Skin epidermis (tissue), 12 donors: ENCODE data around the gene HAP1.
"Not testable (repeated sequence)": the region's sequence is repeated elsewhere in the genome, so short reads cannot be mapped to it uniquely, and the experiment has no call there.

Experiments used
- H3K27ac ChIP-seq, 21 experiments: fragments of 200-600 bp; sonication (generic) in 11 of 21; one replicate each; pipeline ENCODE4 v1.5.0; 2020; ENCODE audit warnings: mild to moderate bottlenecking in 3 of 21, inconsistent platforms in 2 of 21, moderate library complexity in 2 of 21
- H3K4me3 ChIP-seq, 7 experiments: fragments of 200-600 bp; sonication (generic) in 2 of 7; one replicate each; pipeline ENCODE4 v1.5.0; 2020; ENCODE audit warnings: inconsistent platforms in 2 of 7, mild to moderate bottlenecking in 2 of 7, moderate library complexity in 1 of 7

The HAP1 gene

GRCh38 chr17:41734139-41734948 lies at the start of gene HAP1:
Gene HAP1 (minus strand): TSS chr17:41734643. CDS start chr17:41734634, 9 bp downstream.
- peak within 1 kb of the TSS in 1 of 21 experiments; percentile 30 for H3K27ac ChIP-seq
- peak within 1 kb of the TSS in 6 of 7 experiments; percentile 11 to 45 (median 32) for H3K4me3 ChIP-seq

GRCh38 chr17:41782142-41782541 lies 47.7 kb upstream of the HAP1 start:
- Histone ChIP-seq H3K27ac (peak overlapping the region in 19 of 21 experiments; percentile 14 to 99 (median 67)), H3K4me3 (peak overlapping the region in 5 of 7 experiments; percentile 6 to 80 (median 25))

- Histone ChIP-seq H3K4me3 (peak overlapping the region in 3 of 7 experiments; percentile 6 to 80 (median 70)), H3K27ac (peak overlapping the region in 17 of 21 experiments; percentile 2 to 99 (median 73))
These were observed 47.1 kb upstream of the HAP1 start for GRCh38 chr17:41781404-41782110.

- Histone ChIP-seq H3K4me3 (no peak overlapping the region), H3K27ac (peak overlapping the region in 1 of 21 experiments; percentile 21)
These were observed 45.5 kb upstream of the HAP1 start for GRCh38 chr17:41779954-41780353.

GRCh38 chr17:41777574-41778188 lies 43.2 kb upstream of the HAP1 start:
- Histone ChIP-seq H3K4me3 (no peak overlapping the region), H3K27ac (peak overlapping the region in 19 of 21 experiments; percentile 3 to 87 (median 68))

- Histone ChIP-seq H3K27ac (peak overlapping the region in 19 of 21 experiments; percentile 18 to 87 (median 67)), H3K4me3 (no peak overlapping the region)
These were observed 42.7 kb upstream of the HAP1 start for GRCh38 chr17:41777157-41777573.

GRCh38 chr17:41776262-41776900 lies 41.9 kb upstream of the HAP1 start:
- H3K4me3 ChIP-seq = not testable (repeated sequence)
- peak overlapping the region in 19 of 21 experiments; percentile 32 to 87 (median 68) for H3K27ac ChIP-seq

- peak overlapping the region in 20 of 21 experiments; percentile 32 to 87 (median 66) for H3K27ac ChIP-seq
- H3K4me3 ChIP-seq = no peak overlapping the region
These were observed 41.2 kb upstream of the HAP1 start for GRCh38 chr17:41775394-41776226.

- H3K4me3 ChIP-seq = peak overlapping the region in 1 of 7 experiments; percentile 8
- peak overlapping the region in 20 of 21 experiments; percentile 48 to 87 (median 74) for H3K27ac ChIP-seq
These were observed 39.3 kb upstream of the HAP1 start for GRCh38 chr17:41773731-41774193.

- Histone ChIP-seq H3K4me3 (peak overlapping the region in 2 of 7 experiments; percentile 7 to 8), H3K27ac (peak overlapping the region in 20 of 21 experiments; percentile 56 to 87 (median 78))
These were observed 38.7 kb upstream of the HAP1 start for GRCh38 chr17:41773190-41773588.

- Histone ChIP-seq H3K27ac (peak overlapping the region in 19 of 21 experiments; percentile 39 to 87 (median 75)), H3K4me3 (peak overlapping the region in 1 of 7 experiments; percentile 7)
These were observed 38.2 kb upstream of the HAP1 start for GRCh38 chr17:41772586-41773189.

- peak overlapping the region in 1 of 7 experiments; percentile 7 for H3K4me3 ChIP-seq
- peak overlapping the region in 20 of 21 experiments; percentile 39 to 87 (median 74) for H3K27ac ChIP-seq
These were observed 37.8 kb upstream of the HAP1 start for GRCh38 chr17:41772218-41772585.

- H3K27ac ChIP-seq = peak overlapping the region in 19 of 21 experiments; percentile 1 to 87 (median 75)
- no peak overlapping the region for H3K4me3 ChIP-seq
These were observed 37.2 kb upstream of the HAP1 start for GRCh38 chr17:41771389-41772206.

GRCh38 chr17:41769985-41770384 lies 35.5 kb upstream of the HAP1 start:
- H3K4me3 ChIP-seq = no peak overlapping the region
- H3K27ac ChIP-seq = peak overlapping the region in 6 of 21 experiments; percentile 0 to 86 (median 20)

GRCh38 chr17:41769346-41769862 lies 35.0 kb upstream of the HAP1 start:
- no peak overlapping the region for H3K4me3 ChIP-seq
- H3K27ac ChIP-seq = peak overlapping the region in 2 of 21 experiments; percentile 2 to 86

- Histone ChIP-seq H3K27ac (peak overlapping the region in 1 of 21 experiments; percentile 2), H3K4me3 (no peak overlapping the region)
These were observed 34.3 kb upstream of the HAP1 start for GRCh38 chr17:41768682-41769288.
